DMS79 (cell line): ENCODE results near the gene KCNF1.

Experiments
- DNase-seq: peaks from one replicate; lab custom pipeline; 2025; lab: John Stamatoyannopoulos, UW

KCNF1 gene

DNA sequence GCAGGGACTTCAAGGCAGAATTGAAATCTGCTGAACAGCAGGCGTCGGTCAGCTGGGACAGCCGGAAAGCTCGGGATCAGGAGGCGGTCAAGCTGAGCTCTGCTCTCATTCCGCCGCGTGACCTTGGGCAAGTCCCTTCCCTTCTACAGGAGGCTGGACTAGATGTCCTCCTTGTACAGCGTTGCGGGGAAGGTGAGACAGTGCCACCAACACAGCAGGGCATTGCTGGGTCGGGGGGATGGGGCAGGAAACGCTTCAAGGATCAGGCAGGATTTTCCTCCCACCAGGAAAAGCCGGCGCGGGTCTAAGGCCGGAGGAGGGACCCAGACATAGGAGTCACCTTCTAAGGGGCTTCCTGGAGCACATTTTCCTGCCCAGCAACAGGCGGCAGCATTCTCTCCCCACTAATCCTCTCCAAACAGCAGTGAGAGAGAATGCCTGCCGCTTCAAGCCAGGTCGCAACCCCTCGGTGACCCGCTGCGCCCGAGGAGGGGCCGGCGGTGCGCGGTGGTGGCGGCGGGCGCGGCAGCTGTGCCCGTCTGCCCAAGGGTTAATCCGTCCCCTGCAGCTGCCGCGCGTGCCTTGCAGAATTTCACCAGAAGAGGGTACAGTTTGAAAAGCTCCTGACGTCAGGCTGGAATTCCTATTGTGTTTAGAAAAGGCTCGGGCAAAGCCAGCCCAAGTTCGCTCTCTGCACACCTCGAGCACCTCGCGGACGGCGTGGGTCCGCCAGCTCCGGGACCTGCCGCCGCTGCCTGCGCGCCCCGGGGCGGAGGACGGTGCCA lies at the start of gene KCNF1:
Gene KCNF1, plus strand, starts transcription at position 644 of the 785 bp plus-strand sequence. CDS start 493 bp downstream, outside the sequence.
- DNase-seq, result peak; percentile 49

- no peak for DNase-seq
These were observed 49.4 kb upstream of the KCNF1 start for GRCh38 chr2:10862330-10862729.

GRCh38 chr2:10863047-10863446 lies 48.7 kb upstream of the KCNF1 start:
- DNase-seq, result no peak

- DNase-seq, result no peak
These were observed 47.9 kb upstream of the KCNF1 start for GRCh38 chr2:10863837-10864236.

GRCh38 chr2:10864251-10864650 lies 47.5 kb upstream of the KCNF1 start:
- no peak for DNase-seq

- peak; percentile 75 for DNase-seq
These were observed 46.7 kb upstream of the KCNF1 start for GRCh38 chr2:10864861-10865636.

DNA sequence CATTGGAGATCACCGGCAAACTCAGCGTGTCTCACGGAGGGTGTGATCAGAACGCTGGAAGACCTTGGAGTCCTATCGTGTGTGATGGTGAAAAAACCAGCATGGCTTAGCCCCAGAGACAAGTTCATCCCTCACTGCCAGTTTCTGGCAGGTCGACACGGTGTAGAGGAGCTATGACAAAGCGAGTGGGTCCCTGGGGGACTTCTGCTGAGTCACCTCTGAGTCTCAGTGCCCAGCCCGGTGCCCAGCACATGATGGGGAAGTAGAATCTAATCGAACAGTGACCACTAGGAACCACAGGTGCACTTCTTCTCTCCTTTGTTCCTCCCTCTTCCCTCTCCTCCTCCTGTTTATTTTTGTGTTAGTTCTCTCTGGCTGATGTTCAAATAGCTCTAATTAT lies 45.9 kb upstream of the KCNF1 start:
- no peak for DNase-seq

DNA sequence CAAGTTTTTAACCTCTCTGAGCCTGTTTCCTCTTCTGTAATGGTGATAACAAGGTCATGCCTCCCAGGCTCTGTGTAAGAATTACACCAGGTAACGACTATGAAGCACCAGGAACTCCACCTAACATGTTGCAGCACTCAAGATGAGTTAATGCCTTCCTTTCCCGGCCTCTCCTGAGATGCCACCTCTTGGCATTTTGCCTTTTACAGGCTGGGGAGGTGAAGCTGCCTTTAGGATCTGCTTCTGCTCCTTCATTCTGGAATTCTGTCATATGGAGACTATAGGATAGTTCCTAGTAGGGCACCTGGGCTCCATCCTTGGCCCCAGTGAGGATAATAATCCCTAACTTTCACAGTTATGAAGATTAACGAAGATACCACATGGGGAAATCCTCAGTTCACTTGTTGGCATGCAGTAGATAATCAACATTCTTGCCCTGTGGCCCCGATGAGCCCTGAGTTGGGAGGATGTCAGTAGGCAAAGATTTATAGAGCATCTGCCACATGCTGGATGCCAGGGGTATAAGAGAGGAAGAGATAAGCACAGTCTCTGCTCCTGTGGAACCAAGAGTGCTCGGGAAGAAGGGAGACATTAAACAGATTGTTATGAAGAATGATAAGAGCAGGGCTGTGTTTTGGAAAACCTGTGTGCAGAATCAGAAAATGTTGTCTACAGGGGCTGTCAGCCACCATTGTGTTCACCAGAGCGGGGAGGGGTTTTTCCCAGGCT lies 43.9 kb upstream of the KCNF1 start:
- DNase-seq, result no peak

DNA sequence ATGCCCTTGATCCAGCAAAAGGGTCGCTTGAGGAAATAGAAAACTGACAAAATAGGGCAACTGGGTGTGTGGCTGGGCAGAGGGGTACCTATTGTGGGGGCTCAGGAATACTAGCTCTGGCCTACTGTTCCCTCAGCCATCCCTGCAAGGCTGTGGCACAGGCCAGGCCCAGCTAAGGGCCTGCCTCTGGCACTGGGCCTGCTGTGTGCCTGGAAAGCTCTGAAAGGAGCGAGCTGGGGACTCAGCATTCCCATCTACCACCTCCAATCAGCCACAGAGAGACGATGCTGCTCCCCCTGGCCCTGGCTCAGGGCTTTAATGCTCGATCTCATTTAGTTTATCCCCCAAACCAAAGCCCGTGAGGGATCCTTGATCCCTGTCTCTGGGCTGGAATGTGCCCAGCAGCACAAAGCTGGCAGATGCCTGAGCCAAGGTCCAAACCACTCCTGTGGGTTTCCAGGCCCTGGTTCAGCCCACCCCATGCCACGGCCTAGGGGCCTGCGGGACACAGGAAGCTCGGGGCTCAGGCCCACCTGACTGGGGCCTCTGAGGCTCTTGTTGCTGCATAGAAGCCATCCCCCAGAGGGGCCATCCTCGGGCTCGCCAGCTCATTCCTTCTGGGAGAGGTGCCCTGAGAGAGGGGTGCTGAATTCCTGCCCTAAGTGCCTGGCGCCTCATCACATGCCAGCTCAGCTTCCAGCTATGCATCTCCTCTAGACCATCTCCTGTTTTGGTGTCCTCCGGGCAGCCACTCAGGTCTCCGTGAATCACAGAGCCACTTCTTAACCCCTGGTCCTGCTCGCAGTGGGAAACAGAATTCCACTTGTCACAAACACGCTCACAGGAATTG lies 43.0 kb upstream of the KCNF1 start:
- DNase-seq, result no peak

GRCh38 chr2:10871978-10872377 lies 39.8 kb upstream of the KCNF1 start:
- no peak for DNase-seq

GRCh38 chr2:10873171-10873570 lies 38.6 kb upstream of the KCNF1 start:
- DNase-seq, result no peak

GRCh38 chr2:10873790-10874437 lies 37.8 kb upstream of the KCNF1 start:
- DNase-seq, result no peak

DNA sequence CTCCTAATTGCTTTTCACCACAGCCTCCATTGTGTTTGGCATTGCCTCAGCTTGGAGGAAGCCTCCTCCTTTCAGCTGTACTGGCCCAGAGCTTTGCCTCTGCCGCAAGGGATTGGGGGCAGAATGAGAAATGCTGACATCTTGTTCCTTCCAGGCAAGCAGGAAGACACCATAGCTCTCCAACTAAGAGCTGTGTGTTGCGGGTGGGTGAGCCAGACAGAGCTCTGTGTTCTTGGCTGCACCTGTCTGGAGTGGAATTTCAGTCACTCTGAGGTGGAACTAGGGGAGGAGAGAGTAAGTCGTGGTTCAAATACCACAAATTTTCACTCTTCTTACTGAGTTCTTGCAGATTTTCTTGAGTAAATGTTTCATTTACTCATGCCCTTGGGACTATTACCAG lies 36.6 kb upstream of the KCNF1 start:
- no peak for DNase-seq

DNA sequence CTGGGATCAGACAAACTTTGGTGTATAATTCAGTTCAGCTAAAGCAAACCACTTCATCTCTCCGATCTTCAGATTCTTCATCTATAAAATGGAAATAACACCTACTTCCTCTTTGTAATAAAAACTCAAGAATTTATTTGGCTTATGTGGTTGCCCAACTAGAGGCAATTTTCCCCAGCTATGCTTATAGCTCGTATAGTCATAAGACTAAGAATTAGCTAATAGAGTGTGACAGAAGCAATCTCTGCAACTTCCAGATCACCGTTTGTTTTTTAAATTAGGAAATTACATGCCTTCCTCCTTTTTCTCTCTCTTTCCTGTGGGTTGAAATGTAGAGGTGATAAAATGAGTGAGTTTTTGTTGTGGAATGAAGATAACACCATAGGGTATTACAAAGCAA lies 35.3 kb upstream of the KCNF1 start:
- DNase-seq, result no peak

- DNase-seq, result no peak
These were observed 34.8 kb upstream of the KCNF1 start for GRCh38 chr2:10876963-10877362.

DNA sequence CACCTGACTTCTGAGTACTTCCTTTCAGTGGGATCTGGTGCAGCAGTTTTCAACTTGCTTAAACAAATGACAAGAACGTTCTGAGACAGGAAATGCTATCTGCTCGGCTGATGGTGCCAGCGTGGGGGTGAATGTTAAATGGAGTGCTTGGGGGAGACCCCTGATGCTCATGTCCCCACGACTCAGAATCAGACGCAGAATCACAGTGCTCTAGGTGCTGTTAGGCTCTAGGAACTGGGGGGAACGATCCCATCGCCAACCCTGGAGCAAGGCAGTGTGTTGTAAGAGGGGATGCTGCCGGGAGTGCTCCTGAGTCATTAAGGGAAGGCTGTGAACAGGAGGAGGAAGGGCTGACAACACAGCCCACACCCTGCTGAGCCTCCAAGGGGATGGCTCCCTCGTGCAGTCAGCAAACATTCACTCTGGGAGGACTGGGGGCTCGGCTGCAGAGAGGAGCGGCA lies 34.1 kb upstream of the KCNF1 start:
- no peak for DNase-seq

DNA sequence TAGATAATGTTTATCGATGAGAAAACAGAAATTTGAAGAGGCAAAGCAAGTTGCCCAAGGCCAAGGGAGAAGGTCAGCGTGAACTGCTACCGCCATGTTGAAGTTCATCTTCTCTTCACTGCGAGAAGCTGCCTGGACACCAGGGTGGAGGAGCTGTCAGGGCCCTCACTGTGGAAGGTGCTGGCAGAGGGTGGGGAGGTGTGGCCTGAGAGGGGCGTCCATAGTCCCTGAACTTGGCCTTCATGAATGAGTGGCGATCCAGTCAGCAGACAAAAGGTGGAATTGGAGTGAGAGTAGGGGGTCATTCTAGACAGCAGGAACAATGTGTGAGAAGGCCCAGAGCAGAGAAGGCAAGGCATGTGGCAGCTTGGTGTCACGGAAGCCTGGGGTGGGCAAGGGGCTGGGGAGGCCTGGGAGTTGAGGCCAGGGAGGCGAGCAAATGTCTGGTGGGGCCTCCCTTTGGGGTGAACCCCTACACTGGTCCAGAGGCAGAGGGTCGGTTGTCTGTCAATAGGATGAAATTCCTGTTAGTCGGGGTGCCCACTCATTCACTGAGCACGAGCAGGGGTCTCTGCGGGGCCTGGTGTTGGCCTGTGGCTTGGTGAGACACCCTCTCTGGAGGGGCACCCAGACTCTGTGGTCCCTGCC lies 33.3 kb upstream of the KCNF1 start:
- no peak for DNase-seq

DNA sequence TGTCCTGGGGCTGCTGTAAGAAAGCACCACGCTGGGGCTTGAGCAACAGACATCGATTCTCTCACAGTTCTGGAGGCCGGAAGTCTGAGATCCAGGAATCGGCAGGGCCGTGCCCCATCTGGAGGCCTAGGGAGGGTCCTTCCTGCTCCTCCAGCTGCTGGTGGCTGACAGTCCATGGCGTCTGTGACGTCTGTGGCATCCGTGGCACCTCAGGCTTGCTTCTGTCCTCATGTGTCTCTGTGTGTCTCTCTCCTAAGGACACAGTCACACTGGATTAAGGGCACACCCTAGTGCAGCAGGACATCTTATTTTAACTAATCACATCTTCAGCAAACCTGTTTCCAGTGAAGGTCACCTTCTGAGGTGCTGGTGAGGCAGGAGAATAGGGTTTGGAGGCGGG lies 32.6 kb upstream of the KCNF1 start:
- DNase-seq, result no peak

DNA sequence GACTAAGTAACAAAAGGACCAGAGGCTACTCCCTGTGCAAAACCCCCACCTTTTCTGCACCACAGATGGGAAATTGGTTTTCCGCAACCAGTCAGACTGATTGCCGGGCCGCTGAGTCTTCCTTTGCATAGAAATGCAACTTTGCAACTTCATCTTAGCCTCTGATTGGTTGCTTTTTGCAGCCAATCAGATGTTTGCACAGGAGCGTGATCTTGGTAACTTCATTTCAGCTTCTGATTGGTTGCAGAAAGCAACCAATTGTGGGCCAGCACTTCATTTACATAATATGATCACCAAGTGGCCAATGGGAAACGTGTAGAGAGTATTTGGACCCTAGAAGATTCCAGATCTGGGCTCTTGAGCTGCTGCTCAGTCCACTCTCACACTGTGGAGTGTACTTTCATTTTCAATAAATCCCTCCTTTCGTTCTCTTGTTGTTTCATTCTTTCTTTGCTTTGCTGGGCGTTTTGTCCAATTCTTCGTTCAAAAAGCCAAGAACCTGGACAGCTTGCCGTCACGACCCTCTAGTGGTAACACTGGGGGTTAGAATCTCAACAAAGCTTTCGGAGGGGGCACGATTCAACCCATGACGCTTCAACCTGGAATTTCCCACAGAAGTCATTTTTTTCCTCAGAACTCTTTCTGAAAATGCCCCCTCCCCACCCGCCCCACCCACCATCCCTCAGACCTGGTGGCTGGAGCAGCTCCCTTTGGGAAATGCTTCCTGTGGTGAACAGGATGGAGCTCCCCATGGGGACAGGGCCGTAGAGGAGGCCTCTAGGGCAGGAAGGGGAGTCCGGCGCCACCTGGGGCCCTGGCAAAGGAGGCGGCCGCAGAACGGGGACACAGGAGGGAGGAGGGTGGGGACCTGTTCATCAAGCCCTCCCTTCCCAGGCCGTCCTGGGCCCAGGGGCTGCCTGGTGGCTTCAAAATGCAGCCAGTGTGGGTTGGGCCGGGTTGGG lies 31.8 kb upstream of the KCNF1 start:
- DNase-seq, result no peak
